Stromal cell of bone marrow (primary cell): ENCODE results near the gene ULBP2.
"Not testable (repeated sequence)": the region's sequence is repeated elsewhere in the genome, so short reads cannot be mapped to it uniquely, and the experiment has no call there.

Source experiments
- DNase-seq: peaks from one replicate; pipeline ENCODE4 v3.0.0-alpha.2; 2012; ENCODE audit warnings: low read depth

The ULBP2 gene, protein sequence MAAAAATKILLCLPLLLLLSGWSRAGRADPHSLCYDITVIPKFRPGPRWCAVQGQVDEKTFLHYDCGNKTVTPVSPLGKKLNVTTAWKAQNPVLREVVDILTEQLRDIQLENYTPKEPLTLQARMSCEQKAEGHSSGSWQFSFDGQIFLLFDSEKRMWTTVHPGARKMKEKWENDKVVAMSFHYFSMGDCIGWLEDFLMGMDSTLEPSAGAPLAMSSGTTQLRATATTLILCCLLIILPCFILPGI

DNA sequence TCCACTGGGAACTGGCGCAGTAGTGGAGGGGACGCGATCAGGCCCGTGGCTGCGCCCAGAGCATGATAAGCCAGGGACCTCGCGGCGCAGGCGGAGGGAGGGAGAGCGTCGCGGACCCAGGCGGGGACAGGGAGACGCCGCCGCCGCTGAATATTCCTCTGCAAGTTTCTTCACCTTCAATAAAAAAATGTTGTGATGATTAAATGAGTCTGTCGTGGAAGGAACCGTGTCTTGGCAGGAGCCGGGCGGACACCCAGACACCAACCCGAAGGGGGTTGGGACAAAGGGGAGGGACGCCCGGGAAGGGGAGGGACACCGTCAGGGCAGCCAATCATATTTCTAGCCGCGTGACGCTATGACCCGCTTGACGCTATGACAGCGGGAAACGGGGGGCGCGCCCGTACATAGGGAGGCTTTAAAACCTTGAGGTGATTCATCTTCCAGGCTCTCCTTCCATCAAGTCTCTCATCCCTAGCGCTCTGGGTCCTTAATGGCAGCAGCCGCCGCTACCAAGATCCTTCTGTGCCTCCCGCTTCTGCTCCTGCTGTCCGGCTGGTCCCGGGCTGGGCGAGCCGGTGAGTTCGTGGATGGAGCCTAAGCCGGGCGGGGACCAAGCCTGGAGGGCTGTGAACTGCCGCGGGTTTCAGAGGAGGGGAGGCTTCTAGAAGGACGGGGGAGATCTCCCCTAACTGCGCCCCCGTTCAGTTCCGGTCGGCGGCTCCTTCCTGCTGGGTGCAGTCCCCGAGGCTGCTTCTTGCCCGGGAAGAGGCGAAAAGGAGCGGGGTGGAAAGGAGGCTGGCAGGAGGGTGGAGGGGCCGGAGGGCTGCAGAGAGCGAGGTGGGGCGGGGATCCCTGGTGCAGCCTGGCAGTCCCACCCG lies at the start of gene ULBP2:
Gene ULBP2 (plus strand): TSS at position 432 of the 878 bp plus-strand sequence. CDS start 59 bp downstream, at position 491.
- peak; percentile 93 for DNase-seq

DNA sequence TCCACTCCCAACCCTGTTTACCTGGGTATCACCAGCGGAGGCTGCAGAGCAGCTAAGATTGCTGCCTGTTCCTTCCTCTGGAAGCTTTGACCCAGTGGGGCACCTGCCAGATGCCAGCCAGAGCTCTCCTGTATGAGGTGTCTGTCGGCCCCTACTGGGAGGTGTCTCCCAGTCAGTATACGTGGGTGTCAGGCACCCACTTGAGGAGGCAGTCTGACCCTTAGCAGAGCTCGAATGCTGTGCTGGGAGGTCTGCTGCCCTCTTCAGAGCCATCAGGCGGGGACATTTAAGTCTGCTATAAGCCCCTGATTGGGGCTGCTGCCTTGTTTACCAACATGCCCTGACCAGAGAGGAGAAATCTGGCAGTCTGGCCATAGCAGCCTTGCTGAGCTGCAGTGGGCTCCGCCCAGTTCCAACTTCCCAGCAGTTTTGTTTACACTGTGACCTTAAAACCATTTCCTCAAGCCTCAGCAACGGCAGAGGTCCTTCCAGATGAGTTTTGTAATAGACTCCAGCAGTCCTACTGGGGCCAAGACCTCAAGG lies 46.7 kb upstream of the ULBP2 start:
- DNase-seq = peak; percentile 84

DNA sequence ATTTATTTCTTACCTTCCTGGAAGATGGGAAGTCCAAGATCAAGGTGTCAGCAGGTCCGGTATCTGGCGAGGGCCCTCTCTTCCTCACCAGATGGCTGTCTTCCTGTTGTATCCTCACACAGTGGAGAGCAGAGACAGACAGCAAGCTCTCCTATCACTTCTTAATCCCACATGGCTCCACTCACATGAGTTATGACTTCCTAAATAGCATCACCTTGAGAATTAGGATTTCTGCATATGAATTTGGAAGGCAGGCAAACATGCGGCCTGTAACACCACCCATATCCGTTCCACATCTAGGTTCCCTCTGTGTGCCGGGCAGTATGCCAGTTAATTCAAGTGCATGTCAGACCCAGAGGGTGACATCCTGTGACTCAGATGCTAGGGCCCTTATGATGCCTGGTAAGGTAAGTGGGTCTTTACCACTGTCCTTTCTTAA lies 46.0 kb upstream of the ULBP2 start:
- no peak for DNase-seq

DNA sequence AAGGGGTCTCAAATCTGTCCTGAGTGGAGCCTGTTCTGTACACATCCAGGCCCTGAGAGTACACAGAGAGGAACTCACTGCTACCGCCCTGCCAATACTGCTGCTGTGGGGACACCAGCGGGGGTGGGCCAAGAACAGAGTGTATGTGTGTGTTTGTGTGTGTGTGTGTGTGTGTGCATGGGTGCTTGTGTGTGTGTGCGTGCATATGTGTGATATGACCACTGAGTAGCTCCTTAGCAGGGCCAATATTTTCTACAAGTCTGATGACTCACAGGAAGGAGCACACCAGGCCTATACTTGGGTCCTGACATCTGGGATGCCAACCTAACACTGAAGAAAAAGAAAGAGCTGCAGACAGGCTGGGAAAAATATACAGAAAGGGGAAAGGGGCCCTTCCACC lies 45.3 kb upstream of the ULBP2 start:
- no peak for DNase-seq

DNA sequence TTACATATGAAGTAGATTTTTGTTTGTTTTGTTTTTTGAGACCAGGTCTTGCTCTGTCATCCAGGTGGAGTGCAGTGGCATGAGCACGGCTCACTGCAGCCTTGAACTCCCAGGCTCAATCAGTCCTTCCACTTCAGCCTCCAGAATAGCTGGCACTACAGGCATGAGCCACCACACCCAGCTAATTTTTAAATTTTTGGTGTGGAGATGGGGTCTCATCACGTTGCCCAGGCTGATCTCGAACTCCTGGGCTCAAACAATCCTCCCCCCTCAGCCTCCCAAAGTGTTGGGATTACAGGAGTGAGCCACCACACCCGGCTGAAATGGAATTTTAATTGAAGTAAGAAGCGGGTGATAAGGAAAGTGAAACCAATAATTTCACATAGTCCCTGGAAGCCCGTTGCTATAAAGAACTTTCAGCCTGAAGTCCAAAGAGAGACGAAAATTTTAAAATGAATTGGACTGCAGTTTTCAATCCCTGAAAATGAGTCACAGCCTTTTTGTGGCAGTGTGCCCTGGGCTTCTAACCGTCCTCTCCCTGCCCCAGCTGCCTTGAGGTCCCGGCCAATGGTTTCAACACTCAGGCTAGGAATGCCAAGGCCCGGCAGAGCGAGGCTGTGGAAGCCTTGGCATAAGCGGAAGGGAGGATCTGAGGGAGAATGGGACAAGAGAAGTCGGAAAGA lies 44.7 kb upstream of the ULBP2 start:
- peak; percentile 96 for DNase-seq

DNA sequence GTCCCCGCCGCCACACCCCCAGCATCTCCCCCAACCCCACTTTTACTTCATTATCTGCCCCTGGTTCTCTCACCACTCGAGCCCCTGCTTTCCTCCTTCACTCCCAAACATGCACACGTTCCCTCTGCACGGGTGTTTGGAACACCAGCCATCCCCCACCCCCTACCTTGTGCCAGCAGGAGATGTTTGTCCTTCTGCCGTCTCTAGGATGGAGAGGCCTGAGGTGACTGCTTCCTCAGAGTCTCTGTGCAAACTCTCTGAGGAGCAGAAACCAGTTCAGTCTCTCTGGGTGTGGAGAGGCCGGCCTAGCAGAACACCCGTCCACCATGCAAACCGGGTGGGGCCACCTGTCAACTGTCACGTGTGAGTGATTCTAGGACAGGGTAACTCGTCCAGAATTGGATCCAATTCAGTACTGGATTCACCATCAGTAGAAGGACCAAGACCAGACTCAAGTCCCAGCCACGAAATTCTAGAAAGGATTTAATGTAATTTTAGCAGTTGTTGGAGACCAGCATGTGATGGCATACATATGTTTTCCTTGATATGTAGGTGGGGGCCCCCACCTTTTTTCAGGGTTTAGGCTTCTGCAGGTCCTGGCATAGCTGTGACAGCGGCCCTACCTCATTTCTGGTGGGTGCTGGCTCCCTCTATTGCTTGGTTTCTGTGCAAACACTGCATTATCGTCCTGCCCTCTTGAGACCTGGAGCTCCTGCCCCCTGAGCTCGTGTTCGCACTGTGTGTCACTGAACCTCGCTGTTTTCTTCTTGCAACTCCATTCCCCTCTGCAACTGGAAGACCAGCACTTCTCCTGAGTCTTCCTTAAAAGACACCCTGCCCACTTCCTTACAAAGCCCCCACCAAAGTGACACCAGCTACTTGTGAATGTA lies 43.7 kb upstream of the ULBP2 start, which contains the start of gene RAET1E:
Gene RAET1E (minus strand): TSS at position 259 of the 890 bp plus-strand sequence. CDS start 7,212 bp downstream, outside the sequence.
- DNase-seq = no peak

DNA sequence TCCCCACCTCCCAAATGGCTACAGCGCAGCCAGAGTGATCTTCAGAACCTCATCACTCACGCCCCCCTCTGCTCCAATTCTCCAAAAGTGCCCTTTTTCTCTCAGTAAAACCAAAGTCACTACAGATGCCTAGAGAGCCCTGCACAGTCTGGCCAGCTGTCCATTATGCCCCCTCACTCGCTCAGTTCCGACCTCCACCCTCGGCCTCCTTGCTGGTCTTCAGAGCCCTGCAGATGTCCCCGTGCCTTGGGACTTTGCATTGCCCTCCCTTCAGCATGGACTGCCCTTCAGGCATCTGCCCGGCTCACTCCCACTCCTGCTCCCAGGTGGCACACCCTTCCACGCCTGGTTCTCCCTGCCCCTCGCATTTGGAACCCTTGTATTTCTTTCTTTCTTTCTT lies 42.8 kb upstream of the ULBP2 start:
- DNase-seq = no peak

DNA sequence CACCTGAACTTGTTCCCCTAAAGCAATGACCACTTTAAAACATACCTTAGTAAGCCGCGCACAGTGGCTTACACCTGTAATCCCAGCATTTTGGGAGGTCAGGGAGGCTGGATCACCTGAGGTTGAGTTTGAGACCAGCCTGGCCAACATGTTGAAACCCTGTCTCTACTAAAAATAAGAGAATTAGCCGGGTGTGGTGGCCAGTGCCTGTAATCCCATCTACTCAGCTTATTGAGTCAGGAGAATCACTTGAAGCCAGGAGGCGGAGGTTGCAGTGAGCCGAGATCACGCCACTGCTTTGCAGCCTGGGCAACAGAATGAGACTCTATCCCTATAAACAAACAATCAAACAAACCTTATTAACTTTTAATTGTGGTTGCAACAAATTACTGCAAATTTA lies 42.3 kb upstream of the ULBP2 start:
- no peak for DNase-seq

DNA sequence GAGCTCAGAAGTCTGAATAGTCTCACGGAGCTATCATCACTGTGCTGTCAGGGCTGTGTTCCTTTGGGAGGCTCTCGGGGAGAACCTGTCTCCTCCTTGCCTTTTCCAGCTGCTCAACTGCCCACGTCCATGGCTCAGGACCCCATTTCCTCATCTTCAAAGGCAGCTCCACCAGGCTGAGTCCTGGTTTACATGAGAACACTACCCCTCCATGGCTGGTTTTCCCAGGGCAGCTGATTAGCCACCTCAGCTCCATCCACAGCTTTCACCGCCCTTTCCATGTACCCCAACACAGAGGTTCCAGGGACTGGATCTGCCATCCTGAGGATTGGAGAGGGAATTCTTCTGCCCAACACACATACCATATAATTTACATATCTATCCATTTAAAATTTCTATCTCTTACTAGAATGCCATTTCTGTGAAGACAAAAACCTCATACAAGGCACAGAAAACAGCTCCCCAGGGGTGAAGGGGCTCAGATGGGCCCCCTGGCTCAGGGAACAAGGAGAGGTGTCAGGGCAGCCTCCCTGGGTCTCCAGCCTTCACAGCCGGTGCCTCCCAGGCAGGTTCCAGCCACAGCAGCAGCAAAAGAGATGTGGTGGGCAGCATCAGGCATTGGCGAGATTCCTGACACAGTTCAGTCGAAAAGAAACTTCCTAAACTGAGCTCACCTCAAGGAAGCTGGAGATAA lies 41.7 kb upstream of the ULBP2 start:
- no peak for DNase-seq

DNA sequence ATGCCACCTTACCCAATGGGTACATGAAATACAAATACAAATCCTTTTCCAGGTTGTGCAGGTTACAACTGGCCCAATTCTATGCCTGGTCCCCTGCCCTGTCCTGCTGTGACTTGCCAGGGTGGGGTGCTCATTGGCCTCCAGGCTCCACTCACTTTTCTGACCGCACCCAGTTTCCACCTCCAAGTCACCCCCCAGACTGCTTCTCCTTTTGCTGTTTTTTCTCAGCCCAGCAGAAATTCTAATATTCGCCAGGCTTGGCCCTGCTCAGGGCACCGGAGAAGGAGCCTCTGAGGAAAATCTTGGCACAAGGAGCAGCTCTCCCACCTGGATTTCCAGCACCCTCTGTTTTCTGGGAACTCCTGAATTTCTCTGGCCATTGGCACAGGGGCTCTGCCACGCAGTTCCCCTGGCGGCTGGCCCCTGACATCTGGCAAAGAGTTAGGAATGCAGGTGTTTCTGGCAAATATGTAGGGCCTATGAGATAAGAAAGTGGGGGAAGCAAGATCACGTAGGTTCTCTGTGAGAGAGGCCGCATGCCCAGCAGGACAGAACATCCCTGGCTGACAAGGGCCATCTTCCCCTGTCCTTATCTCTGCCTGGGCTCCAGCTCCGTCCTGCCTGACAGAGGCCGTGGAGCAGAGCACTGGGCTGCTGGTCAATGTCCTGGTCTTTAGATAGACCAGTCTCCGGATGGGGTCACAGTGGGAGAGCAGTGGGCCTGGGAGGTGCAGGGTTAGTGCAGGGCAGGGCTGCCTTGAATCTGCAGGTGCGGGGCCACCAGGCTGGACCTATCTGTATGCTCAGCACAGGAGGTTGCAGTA lies 41.0 kb upstream of the ULBP2 start:
- no peak for DNase-seq

DNA sequence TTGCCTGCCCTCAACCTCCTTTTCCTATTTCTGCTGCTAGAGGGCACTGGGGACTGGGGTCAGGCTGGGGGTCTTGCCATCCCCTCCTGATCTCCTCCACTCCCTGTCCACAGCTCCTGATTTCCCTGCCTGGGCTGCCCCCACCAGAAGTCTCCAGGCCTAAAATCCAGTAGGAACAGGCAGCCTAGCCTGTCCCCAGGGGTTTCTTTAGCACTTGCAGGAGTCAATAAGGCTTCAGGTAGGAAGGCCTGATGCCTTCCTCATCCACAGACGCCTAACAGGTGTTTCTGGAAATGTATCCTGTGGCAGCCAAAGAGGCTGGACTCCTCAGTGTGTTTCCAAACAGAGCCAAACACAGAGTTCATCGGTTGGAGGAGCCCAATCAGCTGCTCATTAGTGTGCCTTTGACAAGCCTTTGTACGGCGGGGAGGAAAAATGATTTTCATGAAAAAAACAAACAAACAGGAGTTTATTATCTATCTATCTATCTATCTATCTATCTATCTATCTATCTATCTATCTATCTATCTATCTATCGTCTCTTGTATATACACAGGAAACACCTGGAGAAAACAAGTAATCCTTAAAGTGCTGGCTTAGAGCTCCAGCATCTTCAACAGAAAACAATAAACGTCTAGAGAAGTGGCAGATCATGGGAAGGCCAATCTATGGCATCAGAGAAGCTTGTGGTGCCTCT lies 40.2 kb upstream of the ULBP2 start:
- DNase-seq = no peak

DNA sequence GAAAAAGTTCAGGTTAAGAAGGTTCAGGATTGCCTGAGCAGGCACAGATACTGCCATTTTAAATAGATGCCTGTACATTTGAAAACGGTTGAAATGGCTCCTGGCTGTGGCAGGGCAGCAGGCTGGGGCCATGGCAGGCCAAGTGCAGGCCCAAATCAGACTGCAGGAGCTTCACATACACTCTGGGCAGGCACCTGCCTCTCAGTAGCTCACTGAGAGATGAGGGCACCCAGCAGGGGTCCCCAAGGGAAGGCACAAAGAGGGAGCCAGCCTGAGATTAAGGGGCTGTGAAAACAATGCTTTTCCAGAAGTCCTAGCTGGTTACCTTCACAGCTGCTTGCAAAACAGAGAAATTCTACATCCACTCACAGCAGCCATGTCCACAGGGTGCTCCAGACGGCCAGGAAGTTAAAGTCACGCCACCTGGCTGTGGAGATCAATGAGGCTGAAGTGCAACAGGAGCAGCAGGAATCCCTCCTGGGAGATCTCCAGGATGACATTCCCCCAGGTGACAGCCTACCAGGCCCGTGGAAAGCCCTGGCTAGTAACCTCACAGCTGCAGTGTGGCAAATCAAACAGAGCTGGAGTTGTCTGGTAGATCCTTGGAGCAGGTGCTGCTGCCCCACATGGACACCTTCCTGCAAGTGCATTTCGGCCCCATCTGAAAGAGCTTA lies 37.7 kb upstream of the ULBP2 start:
- no peak for DNase-seq

DNA sequence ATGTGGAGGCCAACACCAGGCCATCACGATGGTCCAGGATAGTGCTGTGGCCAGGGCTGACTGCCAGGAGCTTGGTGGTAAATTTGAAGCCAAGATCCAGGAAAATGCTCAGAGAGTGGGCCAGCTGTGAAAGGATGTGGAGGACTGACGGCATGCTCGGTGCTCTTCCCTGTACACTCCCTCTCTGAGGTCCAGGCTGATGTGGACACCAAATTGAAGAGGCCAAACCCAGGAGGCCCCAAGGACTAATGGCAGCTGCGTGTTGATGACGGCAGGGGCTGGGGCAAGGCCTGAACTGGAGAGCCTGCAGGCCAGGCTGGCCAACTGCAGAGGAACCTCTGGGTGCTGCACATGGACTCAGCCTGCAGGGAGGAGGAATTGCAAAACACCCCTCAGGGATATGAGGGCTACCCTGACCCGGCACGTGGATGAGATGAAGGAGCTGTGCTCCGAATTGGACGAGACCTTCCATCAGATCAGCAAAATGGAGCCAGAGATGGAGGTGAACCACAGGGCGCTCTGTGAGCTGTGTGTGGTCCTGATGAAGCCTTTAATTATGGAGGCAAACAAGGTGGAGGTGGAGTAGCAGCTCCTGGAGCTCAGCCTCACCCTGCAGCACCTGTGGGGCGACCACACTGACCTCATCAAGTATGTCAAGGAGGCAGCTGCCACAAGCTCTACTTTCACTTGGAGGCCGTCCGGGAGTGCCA lies 37.0 kb upstream of the ULBP2 start:
- DNase-seq = no peak

DNA sequence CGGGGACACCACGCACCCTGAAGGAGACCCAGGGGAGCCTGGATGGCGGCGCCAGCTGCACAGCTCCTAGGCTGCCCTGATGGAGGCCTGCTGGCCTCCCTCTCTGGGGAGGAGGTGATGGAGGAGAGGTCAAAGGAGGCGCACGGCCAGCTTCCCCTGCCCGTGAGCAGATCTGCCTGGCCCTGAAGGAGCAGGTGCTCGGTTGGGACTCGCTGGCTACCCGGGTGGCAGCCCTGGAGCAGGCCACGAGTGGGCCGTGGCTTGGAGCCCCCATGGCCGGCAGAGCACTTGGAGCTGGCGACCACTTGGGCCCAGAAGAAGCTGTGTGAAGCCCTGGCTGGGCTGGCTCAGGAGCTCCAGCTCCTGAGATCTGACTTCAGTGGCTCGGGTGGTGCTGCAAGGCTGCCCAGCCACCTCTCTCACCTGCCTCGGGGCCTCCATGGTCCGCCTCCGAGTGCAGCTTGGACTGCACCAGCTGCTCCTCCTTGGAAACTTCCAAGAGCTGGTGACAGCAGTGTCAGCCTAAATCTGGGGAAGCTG lies 36.4 kb upstream of the ULBP2 start:
- DNase-seq = no peak

DNA sequence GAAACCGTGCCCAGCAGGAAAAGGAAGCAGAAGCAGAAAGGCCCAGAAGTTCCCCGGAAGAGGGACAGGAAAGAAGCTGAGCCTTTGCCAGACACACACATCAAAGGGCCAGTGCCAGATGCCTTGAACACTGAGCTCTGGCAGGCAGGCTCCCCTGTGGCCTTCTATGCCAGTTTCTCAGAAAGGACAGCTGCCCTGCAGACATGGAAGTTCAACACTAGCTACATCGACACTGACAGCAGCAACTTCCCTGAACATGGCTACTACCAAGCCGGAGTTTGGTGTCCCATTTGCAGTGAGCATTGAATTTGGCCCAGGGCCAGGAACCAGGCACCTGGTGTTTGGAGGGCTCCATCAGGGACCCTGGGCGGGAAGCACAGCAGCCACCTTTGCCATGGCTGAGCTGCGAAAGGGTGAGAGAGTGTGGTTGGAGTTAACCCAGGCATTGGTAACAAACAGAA lies 35.9 kb upstream of the ULBP2 start:
- no peak for DNase-seq

DNA sequence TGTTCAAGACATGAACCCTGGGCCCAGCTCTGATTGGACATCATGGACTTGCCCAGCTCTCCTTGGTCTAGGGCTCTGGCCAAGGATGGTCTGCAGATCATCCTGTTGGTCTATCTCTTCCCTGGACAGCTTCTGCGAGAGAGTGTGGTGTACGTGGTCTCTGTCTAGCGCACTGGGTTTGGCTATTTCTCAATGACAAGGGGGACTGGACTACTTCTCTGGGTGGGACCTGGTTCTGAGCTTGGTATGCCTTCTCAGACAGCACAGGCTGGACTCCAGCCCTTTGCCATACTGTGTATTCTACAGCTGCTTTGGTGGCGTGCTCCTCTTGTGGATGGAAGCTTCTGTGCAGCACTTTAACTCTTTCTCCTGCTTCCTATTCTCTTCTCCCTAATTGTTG lies 35.4 kb upstream of the ULBP2 start:
- DNase-seq = no peak

DNA sequence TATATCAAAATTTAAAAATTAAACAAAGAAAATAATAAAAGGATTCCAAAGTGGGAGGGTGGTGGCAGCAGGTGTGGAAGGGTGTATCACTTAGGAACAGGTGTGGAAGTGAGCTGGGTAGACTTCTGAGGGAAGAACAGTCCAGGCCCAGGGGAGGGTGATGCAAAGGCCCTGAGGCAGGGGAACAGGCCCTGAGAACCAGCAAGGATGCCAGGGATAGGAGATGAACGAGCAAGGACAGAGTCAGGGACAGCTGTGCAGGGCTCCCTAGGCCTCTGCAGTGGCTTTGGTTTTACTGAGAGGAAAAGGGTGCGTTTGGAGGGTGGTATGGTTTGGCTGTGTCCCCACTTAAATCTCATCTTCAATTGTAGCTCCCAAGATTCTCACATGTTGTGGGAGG lies 34.5 kb upstream of the ULBP2 start:
- DNase-seq = no peak

DNA sequence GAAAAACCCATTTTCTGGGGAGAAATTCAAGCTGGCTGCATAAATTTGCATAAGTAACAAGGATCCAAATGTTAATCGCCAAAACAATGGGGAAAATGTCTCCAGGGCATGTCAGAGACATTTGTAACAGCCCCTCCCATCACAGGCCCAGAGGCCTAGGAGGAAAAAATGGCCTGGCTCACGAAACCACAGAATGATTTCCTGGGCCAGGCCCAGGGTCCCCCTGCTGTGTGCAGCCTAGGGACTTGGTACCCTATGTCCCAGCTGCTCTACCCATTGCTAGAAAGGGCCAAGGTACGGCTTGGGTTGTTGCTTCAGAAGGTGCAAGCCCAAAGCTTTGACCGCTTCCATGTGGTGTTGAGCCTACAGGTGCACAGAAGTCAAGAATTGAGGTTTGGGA lies 33.3 kb upstream of the ULBP2 start:
- not testable (repeated sequence) for DNase-seq
